Right forelimb (tissue), 1 donor: Measurements from ENCODE around the gene ILF3.

ENCODE experiments used
- DNase-seq: peaks from one replicate; pipeline ENCODE4 v3.0.0-alpha.2; 2018

ILF3 gene

DNA sequence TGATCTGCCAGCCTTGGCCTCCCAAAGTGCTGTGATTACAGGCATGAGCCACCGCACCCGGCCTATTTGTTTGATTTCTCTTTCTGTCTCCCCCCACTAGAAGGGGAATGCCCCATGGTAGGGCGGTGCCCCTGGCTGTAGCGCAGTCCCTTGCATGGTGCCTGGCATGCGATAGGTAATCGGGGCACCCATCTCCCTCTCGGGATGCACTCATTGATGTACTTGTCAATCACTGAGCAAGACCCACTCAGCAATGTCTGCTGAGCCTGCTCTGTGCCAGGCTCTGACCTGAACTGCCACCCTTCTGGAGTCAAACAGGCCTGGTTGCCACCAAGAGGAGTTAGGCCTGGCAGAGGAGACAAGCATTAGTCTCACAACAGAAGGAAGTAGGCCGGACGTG, 83.6 kb downstream of the ILF3 start:
- DNase-seq: no peak

GRCh38 chr19:10740798-10741197, 86.7 kb downstream of the ILF3 start:
- no peak for DNase-seq
